ENCODE measurements around the gene BMPER.

The BMPER gene

DNA sequence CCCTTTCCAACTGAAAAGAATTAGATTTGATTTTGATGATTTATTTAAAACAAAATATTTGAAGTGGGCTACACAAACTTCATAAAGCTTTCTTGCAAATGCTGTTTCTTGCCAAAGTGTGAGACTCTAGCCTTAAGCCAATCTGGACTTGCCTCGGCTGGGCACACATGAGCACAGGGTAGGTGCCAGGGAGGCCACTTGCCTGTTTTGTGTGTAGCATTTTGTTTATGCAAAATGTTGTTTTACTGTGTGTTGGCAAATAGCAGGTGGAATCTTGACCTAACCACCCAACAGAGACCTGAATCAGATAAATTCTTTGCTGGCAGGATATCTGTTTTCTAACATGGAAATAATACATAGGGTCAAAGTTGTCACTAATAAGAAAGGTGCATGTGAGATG is 161.1 kb downstream of the BMPER start:
- H4K20me1 ChIP-seq = no peaks in the 10 kb centered on the region
- H3K4me2 ChIP-seq = peak overlapping the region; percentile 43
- no peaks in the 10 kb centered on the region for H3K27me3 ChIP-seq
- no peak overlapping the region for H3K9ac ChIP-seq
- no peak overlapping the region for H3K27ac ChIP-seq
- no peaks in the 10 kb centered on the region for H3K36me3 ChIP-seq
- no peak for TF ChIP-seq Cebpa-rat (IDR thresholded peaks at IDR 0.05)
- H3K4me1 ChIP-seq = peaks cover 64% of the 10 kb centered on the region
- H3K4me3 ChIP-seq = no peak overlapping the region
- peaks cover 6% of the 10 kb centered on the region; the same call in 1 of the 2 replicates for H3K9me3 ChIP-seq

GRCh38 chr7:34067005-34067778 is 161.9 kb downstream of the BMPER start:
- Histone ChIP-seq H3K4me2 (peak overlapping the region; percentile 43), H3K4me3 (no peak overlapping the region), H3K27me3 (no peaks in the 10 kb centered on the region), H3K4me1 (peaks cover 59% of the 10 kb centered on the region), H3K36me3 (no peaks in the 10 kb centered on the region), H3K9ac (no peak overlapping the region), H3K27ac (no peak overlapping the region), H4K20me1 (no peaks in the 10 kb centered on the region), H3K9me3 (peaks cover 6% of the 10 kb centered on the region; the same call in 1 of the 2 replicates)
- no peak for TF ChIP-seq Cebpa-rat (IDR thresholded peaks at IDR 0.05)

DNA sequence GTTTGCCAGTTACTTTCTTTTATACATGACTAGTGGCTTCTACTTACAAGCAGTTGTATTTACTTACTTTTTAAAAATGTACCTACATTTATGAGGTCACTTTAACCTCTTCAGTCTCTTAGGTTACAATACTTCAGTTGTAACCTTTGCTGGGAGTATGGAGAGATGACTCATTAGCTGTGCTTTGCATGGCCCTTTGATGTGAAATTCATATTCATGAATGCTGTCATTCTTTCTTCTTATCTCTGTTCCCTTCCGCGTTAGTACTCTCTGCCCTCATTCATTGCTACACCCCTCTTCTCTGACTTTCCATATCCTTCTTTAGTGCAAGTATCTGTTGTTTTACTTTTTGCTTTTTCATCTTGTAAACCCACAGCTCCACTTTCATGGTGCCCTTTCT is 164.3 kb downstream of the BMPER start:
- no peaks in the 10 kb centered on the region for H4K20me1 ChIP-seq
- no peaks in the 10 kb centered on the region for H3K36me3 ChIP-seq
- no peak overlapping the region for H3K27ac ChIP-seq
- TF ChIP-seq Cebpa-rat (IDR thresholded peaks at IDR 0.05) = no peak
- H3K27me3 ChIP-seq = no peaks in the 10 kb centered on the region
- peaks cover 49% of the 10 kb centered on the region for H3K4me1 ChIP-seq
- H3K9ac ChIP-seq = no peak overlapping the region
- no peak overlapping the region for H3K4me2 ChIP-seq
- no peak overlapping the region for H3K4me3 ChIP-seq
- peaks cover 6% of the 10 kb centered on the region; the same call in 1 of the 2 replicates for H3K9me3 ChIP-seq

DNA sequence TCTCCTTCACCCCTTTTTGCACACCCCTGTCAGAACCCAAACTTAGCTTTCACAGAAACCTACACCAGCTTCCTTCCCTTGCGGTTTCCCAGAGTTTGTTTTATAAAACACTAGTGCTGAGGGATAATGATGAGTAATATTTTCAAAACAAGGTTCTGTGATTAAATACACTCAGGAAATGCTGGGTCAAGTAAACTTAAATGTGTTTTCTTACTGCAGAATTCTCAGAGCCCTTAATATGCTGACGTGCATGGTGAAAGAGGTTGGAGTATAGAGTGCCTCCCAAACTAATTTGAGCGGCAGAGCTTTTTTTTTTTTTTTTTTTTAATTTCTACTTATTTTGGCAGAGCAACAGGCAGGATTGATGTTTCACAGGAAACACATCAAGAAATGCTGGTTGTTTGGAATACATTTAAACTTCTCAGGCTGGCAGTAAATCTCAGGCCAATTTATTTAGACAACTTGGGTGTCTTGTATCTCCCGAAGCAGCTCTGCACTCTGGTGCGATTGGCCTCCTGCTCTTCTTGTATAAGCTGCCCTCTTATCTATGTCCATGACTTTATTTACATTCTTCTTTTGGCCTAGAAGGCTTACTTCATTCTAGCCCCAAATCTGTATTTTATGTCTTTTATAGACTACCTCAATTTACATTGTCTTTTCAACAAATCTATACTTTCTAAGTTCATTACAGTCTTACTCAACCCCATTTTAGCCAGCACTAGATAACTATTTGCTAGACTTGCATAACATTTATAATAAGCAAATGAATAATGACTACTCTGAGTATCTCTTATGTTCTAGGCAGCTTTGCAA is 165.4 kb downstream of the BMPER start:
- Histone ChIP-seq H3K4me1 (peaks cover 40% of the 10 kb centered on the region), H3K4me2 (peak overlapping the region; percentile 33), H3K36me3 (no peaks in the 10 kb centered on the region)

DNA sequence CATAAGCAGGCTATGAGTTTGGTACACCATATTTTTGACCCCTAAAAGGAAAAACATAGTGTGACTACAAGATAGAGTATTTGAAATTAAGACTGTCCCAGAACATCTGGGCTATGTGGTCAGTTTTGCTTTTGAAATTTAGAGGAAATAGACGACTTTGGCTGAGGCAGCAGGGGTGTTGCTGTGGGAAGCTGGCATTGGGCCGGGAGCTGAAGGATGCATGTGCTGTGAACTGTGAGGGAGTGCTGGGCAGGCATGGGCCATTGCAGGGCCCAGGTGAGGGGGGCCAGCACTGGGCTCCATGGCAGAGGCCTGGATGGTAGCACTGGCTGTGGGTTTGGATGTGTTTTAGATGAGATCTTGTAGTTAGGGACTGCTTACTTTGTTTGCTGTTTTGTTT is 168.3 kb downstream of the BMPER start:
- Histone ChIP-seq H3K9me3 (no peaks in the 10 kb centered on the region), H3K27ac (no peak overlapping the region), H3K4me1 (peaks cover 17% of the 10 kb centered on the region), H4K20me1 (no peaks in the 10 kb centered on the region), H3K4me2 (no peak overlapping the region), H3K4me3 (no peak overlapping the region), H3K36me3 (no peaks in the 10 kb centered on the region), H3K27me3 (no peaks in the 10 kb centered on the region), H3K9ac (no peak overlapping the region)
- TF ChIP-seq Cebpa-rat (IDR thresholded peaks at IDR 0.05) = no peak

More for the DNA sequence above, 165.4 kb downstream of the BMPER start:
- Histone ChIP-seq H3K9me3 (peaks cover 6% of the 10 kb centered on the region; the same call in 1 of the 2 replicates), H3K9ac (no peak overlapping the region), H3K27ac (no peak overlapping the region), H3K27me3 (no peaks in the 10 kb centered on the region), H4K20me1 (no peaks in the 10 kb centered on the region), H3K4me3 (no peak overlapping the region)
- TF ChIP-seq Cebpa-rat (IDR thresholded peaks at IDR 0.05) = no peak

DNA sequence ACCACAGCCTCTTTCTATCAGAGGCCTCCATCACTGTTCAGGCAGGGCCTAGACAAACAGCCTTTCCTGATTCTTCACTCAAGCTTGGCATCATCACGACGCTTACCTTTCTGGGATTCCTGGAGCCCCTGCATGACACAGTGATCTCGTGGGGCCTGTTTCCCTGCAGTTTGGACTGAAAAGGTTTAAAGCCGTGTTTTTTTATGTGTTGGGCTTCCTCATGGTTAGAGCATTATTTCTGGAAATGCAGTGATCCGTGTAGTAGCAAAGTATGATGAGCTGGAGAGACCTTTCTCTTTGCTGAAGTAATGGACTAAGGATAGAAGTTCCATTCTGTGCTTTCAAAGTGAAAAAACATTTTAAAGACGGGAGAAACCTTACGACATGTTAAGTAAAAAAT is 169.1 kb downstream of the BMPER start:
- H3K27ac ChIP-seq = no peak overlapping the region
- H3K9ac ChIP-seq = no peak overlapping the region
- H3K4me2 ChIP-seq = no peak overlapping the region
- no peak overlapping the region for H3K4me3 ChIP-seq
- no peak for TF ChIP-seq Cebpa-rat (IDR thresholded peaks at IDR 0.05)
- H4K20me1 ChIP-seq = no peaks in the 10 kb centered on the region
- no peaks in the 10 kb centered on the region for H3K36me3 ChIP-seq
- no peaks in the 10 kb centered on the region for H3K27me3 ChIP-seq
- H3K9me3 ChIP-seq = no peaks in the 10 kb centered on the region
- peaks cover 17% of the 10 kb centered on the region for H3K4me1 ChIP-seq

GRCh38 chr7:34075523-34076370 is 170.4 kb downstream of the BMPER start:
- no peak overlapping the region for H3K27ac ChIP-seq
- no peaks in the 10 kb centered on the region for H3K27me3 ChIP-seq
- H3K4me1 ChIP-seq = peaks cover 8% of the 10 kb centered on the region
- no peaks in the 10 kb centered on the region for H4K20me1 ChIP-seq
- H3K4me3 ChIP-seq = no peak overlapping the region
- no peaks in the 10 kb centered on the region for H3K36me3 ChIP-seq
- no peaks in the 10 kb centered on the region for H3K9me3 ChIP-seq
- TF ChIP-seq Cebpa-rat (IDR thresholded peaks at IDR 0.05) = no peak
- H3K4me2 ChIP-seq = no peak overlapping the region
- no peak overlapping the region for H3K9ac ChIP-seq

- Histone ChIP-seq H4K20me1 (no peaks in the 10 kb centered on the region), H3K9me3 (no peaks in the 10 kb centered on the region), H3K4me3 (no peak overlapping the region), H3K4me1 (no peaks in the 10 kb centered on the region), H3K36me3 (no peaks in the 10 kb centered on the region), H3K9ac (no peak overlapping the region), H3K4me2 (no peak overlapping the region), H3K27ac (no peak overlapping the region), H3K27me3 (no peaks in the 10 kb centered on the region)
- no peak for TF ChIP-seq Cebpa-rat (IDR thresholded peaks at IDR 0.05)
Measured at GRCh38 chr7:34077168-34077567, 171.8 kb downstream of the BMPER start.

DNA sequence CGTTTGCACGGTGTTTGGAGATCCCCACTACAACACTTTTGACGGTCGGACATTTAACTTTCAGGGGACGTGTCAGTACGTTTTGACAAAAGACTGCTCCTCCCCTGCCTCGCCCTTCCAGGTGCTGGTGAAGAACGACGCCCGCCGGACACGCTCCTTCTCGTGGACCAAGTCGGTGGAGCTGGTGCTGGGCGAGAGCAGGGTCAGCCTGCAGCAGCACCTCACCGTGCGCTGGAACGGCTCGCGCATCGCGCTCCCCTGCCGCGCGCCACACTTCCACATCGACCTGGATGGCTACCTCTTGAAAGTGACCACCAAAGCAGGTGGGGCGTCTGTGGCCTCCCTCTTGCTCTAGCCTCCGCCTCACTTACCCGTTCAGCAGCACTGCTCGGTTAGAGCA is 173.5 kb downstream of the BMPER start:
- no peaks in the 10 kb centered on the region for H3K27me3 ChIP-seq
- H3K36me3 ChIP-seq = no peaks in the 10 kb centered on the region
- H3K4me3 ChIP-seq = no peak overlapping the region
- no peak overlapping the region for H3K4me2 ChIP-seq
- no peak overlapping the region for H3K27ac ChIP-seq
- H3K9ac ChIP-seq = no peak overlapping the region
- no peaks in the 10 kb centered on the region for H4K20me1 ChIP-seq
- no peaks in the 10 kb centered on the region for H3K9me3 ChIP-seq
- H3K4me1 ChIP-seq = no peaks in the 10 kb centered on the region
- no peak for TF ChIP-seq Cebpa-rat (IDR thresholded peaks at IDR 0.05)
